Effector memory CD8-positive, alpha-beta T cell (primary cell): ENCODE measurements around the gene B4GALNT1.

Experiments
- ATAC-seq: fragments of 150-1000 bp; cut with Tn5 transposase; replicated peaks from 2 replicates; pipeline ENCODE4 v1.10.0; 2021; ENCODE audit warnings: mild to moderate bottlenecking, moderate library complexity
- DNase-seq, 3 experiments: peaks; one replicate each; pipeline ENCODE4 v3.0.0; 2021
- H3K27ac Mint-ChIP-seq, 2 donors: one replicate each; pipeline ENCODE4 v1.8.0; 2022; ENCODE audit warnings: mild to moderate bottlenecking in 2 of 2, mixed read lengths in 2 of 2, moderate library complexity in 2 of 2
- H3K27me3 Mint-ChIP-seq, 2 donors: one replicate each; pipeline ENCODE4 v1.8.0; 2022; ENCODE audit warnings: mixed read lengths in 2 of 2
- H3K36me3 Mint-ChIP-seq: one replicate; pipeline ENCODE4 v1.8.0; 2022; ENCODE audit warnings: mild to moderate bottlenecking, moderate library complexity, mixed read lengths; ENCODE audit not compliant: insufficient read depth
- H3K4me1 Mint-ChIP-seq, 2 donors: one replicate each; pipeline ENCODE4 v1.8.0; 2022; ENCODE audit warnings: low read depth in 2 of 2, mixed read lengths in 2 of 2
- H3K4me3 Mint-ChIP-seq, 2 donors: one replicate each; pipeline ENCODE4 v1.8.0; 2022; ENCODE audit warnings: mild to moderate bottlenecking in 2 of 2, mixed read lengths in 2 of 2, moderate library complexity in 2 of 2
- H3K9me3 Mint-ChIP-seq, 2 donors: one replicate each; pipeline ENCODE4 v1.8.0; 2022; ENCODE audit warnings: mixed read lengths in 2 of 2

Gene B4GALNT1

DNA sequence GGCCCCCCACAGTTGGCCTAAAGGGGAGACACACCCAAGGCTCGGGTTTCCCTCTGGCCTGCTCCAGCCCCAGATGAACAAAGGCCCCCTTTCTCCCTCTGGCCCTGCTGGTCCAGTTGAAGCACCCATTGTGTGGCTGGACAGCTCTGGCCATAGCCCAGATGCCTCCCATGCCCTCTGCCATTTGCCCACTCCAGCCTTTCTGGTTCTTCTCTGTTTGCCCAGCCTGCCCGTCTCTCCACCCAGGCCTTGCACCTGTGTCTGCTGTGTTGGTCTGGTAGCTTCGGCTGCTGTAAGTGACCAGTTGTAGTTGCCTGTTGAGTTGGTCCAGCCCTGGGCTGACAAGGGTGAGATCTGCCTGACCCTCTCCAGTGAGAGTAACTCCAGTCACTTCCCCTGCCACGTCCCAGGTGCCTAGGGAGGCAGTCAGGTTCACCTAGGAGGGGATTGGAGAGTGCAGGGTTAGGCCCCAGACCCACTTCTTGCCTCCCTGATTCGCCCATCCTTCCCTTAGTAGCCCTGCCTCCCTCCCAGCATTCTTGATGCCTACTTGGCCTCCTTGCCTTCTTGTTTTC lies 3.0 kb downstream of the B4GALNT1 start:
- Mint-ChIP-seq H3K36me3 (peaks cover 2% of the 10 kb centered on the region), H3K4me1 (peaks cover 9 to 14% of the 10 kb centered on the region in 2 donors), H3K4me3 (no peak overlapping the region), H3K27me3 (peaks cover 60 to 88% of the 10 kb centered on the region in 2 donors), H3K27ac (no peak overlapping the region), H3K9me3 (no peaks in the 10 kb centered on the region)
- ATAC-seq: no peak
- no peak for DNase-seq

DNA sequence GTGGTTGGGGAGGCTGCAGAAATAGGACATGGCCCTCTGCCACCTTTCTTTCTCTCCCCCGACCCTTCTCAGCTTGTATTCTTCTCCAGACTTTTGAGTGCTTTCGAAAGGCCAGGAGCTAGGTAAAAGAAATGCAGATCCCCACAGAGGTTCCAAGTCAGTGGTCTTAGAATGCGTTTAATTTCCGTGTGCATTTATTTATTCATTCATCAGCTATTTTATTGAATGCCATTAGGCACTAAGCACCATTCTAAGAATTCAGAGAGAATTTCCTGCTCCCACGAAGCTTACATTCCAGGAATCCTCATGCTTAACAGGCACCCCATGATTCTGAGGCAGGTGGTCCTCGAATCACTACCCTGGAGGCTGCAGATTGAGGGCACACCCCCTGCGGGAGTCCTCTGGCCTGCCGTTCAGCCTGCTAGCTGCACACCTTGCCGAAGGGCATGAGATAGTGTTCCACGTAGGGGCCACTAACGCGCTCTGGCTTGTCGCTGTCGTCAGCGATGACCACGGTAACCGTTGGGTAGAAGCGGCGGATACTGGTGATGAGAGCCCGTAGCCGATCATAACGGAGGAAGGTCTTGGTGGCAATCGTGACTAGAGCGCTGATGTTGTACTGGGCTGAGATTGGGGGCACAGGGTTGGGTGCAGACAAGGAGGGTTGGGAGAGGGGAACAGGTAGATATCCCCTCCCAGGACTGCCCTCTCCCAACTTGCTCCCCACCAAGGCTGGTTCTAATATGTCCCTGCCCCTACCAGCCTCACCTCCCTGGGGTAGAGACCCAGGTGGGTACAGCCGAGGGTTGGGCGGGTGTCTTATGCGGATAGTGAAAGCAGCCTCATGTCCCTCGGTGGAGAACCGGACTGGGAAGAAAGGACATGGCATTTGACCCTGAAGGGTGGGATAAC lies 4.5 kb downstream of the B4GALNT1 start:
- peak overlapping the region; percentile 25 to 43 for H3K4me3 Mint-ChIP-seq

DNA sequence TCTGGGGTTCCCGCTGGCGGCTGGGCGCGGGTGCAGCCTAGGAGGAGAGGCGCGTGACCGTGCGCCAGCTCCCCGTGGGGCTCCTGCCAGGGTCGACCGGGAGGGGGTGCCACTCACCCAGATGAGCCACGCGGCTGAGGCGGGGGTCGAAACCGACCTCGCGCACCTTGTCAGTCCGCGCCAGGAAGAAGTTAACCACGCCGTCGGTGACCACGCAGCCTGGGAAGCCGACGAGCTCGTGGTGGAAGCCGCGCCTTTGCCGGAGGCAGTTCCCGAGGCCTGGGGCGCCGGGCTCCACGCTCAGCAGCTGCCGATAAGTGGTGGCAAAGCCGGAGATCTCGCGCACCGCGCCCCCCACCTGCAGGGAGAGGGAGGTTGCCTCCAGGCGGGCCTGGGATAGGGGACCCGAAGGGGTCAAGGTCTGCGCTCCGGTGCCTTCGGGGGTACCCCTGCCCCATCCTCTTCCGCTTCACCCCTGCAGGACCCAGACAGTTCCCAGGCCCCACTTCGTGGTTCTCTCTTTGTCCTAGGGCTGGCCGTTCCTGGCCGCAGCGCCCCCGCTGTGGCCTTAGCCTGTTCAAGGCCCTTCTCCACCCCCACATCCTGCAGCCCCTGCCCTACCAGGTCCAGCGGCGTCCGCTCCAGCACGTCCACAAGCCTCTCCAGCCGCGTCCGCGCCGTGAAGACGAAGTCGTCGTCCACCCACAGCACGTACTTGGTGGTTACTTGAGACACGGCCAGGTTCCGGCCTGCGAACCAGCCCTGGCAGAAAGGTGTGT lies 5.3 kb downstream of the B4GALNT1 start:
- Mint-ChIP-seq H3K27me3 (peaks cover 77 to 91% of the 10 kb centered on the region in 2 donors), H3K4me1 (peaks cover 4 to 12% of the 10 kb centered on the region in 2 donors), H3K27ac (no peak overlapping the region), H3K4me3 (peak overlapping the region; percentile 25 to 43), H3K9me3 (no peaks in the 10 kb centered on the region), H3K36me3 (peaks cover 2% of the 10 kb centered on the region)
- no peak for DNase-seq
- ATAC-seq: peak; percentile 62

More for the DNA sequence above, 4.5 kb downstream of the B4GALNT1 start:
- no peak for DNase-seq
- Mint-ChIP-seq H3K27ac (no peak overlapping the region), H3K36me3 (peaks cover 2% of the 10 kb centered on the region), H3K27me3 (peaks cover 73 to 88% of the 10 kb centered on the region in 2 donors), H3K9me3 (no peaks in the 10 kb centered on the region), H3K4me1 (peaks cover 8 to 14% of the 10 kb centered on the region in 2 donors)
- ATAC-seq: no peak

DNA sequence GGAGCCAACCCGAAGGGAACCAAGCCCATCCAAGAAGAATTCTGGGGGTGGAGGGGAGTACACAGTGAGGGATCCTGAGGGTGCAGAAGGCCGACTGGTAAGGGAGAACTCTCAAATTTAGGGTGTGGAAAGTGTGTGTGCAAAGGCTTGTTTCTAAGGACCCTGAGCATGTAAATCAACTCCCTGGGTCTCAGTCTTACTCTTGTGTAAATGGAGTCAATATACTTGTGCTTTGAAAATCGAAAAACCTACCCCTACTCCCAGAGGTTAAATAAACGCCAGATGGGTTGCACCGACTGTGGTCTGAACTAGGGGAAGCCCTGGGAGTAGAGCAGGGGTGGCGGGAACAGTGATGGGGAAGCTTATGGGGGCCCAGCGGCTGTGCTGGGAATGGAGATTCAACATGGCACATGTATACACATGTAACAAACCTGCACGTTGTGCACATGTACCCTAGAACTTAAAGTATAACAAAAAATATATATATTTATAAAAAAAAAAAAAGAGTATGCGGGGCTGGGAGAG lies 6.0 kb downstream of the B4GALNT1 start:
- peaks cover 79 to 91% of the 10 kb centered on the region in 2 donors for H3K27me3 Mint-ChIP-seq
- H3K9me3 Mint-ChIP-seq: no peaks in the 10 kb centered on the region
- peak overlapping the region in 1 of 2 donors; percentile 9 for H3K4me3 Mint-ChIP-seq
- peaks cover 5% of the 10 kb centered on the region for H3K36me3 Mint-ChIP-seq
- H3K27ac Mint-ChIP-seq: no peak overlapping the region
- H3K4me1 Mint-ChIP-seq: peaks cover 5 to 15% of the 10 kb centered on the region in 2 donors
- ATAC-seq: no peak
- no peak for DNase-seq

DNA sequence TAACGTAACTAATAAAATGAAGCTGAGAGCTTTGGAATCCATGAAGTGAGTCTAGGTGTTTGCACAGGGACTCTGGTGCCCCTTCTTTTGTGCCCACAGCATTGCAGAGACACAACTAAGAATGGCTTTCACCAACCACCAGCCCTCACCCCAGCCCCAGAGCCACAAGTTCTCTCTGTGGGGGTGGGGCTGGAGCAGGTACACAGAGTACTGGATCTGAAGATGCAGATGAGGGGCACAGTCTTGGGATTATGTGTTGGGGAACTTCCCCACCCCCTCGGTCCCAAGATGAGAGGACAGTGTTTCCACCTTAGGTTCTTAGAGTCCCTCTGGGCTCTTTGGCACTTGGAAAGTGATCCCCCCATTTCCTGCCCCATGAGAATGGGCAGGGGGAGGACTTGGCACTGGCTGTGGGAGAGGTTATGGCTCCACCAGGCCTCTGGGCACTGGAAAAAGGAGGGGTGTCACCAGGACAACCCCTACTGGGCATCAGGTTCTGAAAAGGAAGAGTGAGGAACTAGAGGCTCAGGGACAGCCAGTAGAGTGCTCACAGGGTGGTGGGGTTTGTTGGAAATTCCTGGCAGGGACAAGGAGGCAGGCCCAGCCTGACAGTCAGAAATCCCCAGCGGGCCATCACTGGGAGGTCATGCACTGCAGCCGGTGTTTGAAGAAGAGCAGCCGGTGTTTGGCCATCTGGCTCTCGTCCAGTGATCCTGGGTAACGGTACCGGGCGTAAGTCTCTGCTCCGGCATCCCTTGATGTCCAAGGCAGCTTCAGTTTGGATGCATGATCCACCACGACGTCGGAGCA lies 6.7 kb downstream of the B4GALNT1 start:
- Mint-ChIP-seq H3K4me3 (no peak overlapping the region), H3K9me3 (no peaks in the 10 kb centered on the region), H3K36me3 (peaks cover 6% of the 10 kb centered on the region), H3K4me1 (peaks cover 9 to 21% of the 10 kb centered on the region in 2 donors), H3K27ac (no peak overlapping the region), H3K27me3 (peaks cover 79 to 91% of the 10 kb centered on the region in 2 donors)
- DNase-seq (no peak), ATAC-seq (no peak)

DNA sequence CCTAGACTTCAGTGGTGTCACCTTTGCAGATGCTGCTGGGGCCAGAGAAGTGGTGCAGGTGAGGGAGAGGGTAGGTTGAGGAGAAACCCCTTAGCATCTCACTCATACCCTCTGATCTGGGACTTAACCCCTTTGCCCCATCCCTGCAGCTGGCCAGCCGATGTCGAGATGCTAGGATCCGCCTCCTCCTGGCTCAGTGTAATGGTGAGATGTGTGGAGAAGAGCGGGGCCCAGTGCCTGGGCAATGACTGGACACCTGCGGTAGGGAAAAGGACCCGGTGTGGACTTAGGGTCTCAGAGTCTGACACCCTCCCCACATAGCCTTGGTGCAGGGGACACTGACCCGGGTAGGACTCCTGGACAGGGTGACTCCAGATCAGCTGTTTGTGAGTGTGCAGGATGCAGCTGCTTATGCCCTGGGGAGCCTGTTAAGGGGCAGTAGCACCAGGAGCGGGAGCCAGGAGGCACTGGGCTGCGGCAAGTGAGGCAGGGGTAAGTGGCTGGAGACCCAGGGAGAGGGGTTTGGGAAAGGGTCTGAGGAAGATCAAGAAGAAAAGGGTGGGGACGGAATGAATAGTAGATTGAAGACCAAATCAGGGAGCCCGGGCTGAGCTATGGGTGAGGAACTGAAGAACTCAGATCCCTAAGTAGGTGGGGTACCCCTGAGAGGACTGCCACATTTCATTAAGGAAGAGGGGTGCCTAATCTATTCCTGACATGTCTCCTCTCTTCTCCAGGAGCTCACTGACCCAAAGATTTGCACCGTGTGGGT lies 7.6 kb downstream of the B4GALNT1 start:
- no peaks in the 10 kb centered on the region for H3K9me3 Mint-ChIP-seq
- H3K4me1 Mint-ChIP-seq: peaks cover 17 to 29% of the 10 kb centered on the region in 2 donors

DNA sequence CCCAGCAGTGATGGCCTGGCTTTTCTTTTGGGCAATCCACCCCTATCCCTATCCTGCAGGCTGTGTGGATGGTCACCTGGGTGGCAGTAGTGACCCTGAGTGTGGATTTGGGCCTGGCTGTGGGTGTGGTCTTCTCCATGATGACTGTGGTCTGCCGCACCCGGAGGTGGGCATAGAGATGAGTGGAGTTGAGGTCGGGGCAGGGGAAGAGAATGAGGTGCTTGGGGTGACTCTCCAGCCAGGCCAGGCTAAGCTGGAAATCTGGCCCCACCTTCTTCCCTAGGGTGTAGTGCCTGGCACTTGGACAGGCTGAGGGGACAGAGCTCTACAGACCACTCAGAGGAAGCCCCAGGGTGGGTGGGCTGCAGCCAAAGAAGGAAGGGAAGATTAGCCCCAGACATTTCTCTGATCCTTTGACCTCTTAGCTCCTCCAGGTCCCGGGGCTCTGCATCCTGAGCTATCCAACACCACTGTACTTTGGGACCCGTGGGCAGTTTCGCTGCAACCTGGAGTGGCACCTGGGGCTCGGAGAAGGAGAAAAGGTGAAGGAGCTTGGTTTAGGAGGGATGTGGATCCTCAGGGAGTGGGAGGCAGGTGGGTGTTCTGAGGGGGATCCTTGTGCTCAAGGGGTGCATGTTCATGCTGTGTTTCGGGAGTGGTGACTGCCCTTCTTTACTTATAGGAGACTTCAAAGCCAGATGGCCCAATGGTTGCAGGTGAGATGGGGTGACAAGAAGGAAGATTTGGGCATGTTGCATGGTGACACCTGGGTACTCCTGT lies 8.4 kb downstream of the B4GALNT1 start:
- Mint-ChIP-seq H3K9me3 (no peaks in the 10 kb centered on the region), H3K4me3 (no peak overlapping the region), H3K27ac (no peak overlapping the region), H3K27me3 (peaks cover 94% of the 10 kb centered on the region in 2 donors), H3K36me3 (peaks cover 6% of the 10 kb centered on the region), H3K4me1 (peaks cover 20 to 37% of the 10 kb centered on the region in 2 donors)
- DNase-seq: no peak
- no peak for ATAC-seq

More for the DNA sequence above, 7.6 kb downstream of the B4GALNT1 start:
- H3K27me3 Mint-ChIP-seq: peaks cover 86 to 91% of the 10 kb centered on the region in 2 donors
- ATAC-seq (no peak), DNase-seq (no peak)
- H3K27ac Mint-ChIP-seq: no peak overlapping the region
- peaks cover 6% of the 10 kb centered on the region for H3K36me3 Mint-ChIP-seq
- H3K4me3 Mint-ChIP-seq: no peak overlapping the region

DNA sequence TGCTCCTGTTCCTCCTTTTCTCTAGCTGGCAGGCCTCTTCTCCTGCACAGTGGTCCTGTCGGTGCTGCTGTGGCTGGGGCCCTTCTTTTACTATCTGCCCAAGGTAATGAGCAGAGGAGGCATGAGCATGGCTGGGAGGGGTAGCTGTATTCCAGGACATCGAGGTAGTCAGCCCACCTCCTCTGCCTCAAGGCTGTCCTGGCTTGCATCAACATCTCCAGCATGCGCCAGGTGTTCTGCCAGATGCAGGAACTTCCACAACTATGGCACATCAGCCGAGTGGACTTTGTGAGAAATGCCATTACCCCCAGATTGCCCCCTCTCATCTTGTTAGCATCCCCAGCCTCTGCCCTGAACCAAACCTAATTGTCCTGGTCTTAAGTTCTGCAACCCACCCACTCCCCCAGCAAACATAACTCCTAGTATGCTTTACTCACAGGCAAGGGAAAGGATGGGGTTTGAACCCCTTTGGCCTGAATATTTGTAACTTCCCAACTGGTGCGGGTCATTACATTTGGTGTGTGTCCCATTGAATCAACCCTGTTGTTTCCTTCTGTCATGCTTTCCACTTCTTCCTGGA lies 9.1 kb downstream of the B4GALNT1 start:
- Mint-ChIP-seq H3K4me3 (no peak overlapping the region), H3K9me3 (no peaks in the 10 kb centered on the region), H3K36me3 (peaks cover 6% of the 10 kb centered on the region), H3K4me1 (peaks cover 20 to 41% of the 10 kb centered on the region in 2 donors), H3K27ac (no peak overlapping the region), H3K27me3 (peaks cover 97 to 100% of the 10 kb centered on the region in 2 donors)
- DNase-seq (no peak), ATAC-seq (no peak)

DNA sequence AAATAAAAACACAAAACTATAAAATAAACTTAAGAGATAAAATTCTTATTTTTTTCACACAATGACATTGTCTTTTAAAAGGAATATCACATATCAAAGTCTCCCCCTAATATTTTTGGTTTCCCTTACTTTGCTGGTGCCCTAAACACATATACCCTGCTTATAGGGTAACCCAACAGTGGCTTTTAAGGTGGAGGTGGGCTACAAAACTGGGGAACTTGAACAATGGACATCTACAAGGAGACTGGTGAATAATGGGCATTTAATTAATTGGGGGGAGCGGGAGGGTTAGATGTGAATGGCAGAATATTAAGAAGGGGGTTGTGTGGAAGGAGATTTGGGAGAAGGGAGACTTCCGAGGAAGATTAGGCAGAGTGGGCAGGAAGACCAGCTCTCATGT lies 9.6 kb downstream of the B4GALNT1 start:
- Mint-ChIP-seq H3K27me3 (peaks cover 95 to 100% of the 10 kb centered on the region in 2 donors), H3K36me3 (peaks cover 6% of the 10 kb centered on the region), H3K4me1 (peaks cover 20 to 41% of the 10 kb centered on the region in 2 donors), H3K9me3 (no peaks in the 10 kb centered on the region), H3K27ac (no peak overlapping the region), H3K4me3 (no peak overlapping the region)
- ATAC-seq (no peak), DNase-seq (no peak)

DNA sequence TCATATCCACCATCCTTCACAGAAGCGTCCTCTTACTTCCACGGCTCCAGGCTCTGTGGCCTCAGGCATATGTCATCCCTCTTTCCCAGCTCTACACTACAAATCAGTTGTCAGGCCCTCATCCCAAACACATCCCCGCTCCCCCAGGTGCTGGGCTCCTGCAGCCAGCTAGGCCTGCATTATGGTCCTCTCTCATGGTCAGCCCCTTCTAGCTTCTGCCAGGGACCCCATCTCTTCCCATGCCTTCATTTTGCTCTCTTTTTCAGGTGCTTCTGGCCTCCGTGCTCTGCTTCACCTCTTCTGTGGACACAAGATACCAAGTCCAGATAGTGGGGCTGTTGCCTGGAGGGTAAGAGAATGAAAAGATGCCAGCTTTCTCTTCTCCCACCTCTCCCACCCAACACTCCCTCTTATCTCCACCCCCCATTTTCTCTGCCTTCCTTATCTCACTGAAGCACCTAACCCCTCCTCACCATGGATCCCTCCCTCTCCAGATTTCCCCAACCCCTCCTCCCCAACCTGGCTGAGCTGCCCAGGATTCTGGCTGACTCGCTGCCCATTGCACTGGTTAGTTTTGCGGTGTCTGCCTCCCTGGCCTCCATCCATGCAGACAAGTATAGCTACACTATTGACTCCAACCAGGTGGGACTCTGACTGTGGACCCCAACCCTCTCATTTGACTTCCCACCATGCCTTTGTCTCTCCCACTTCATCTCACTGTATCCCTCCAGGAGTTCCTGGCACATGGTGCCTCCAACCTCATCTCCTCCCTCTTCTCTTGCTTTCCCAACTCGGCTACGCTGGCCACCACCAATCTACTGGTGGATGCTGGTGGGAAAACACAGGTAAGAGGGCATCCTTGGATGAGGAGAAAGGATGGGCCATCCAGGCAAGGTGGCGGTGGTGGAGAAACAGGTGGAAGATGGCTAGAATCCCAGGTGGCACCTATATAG lies 10.4 kb downstream of the B4GALNT1 start:
- no peak for DNase-seq
- Mint-ChIP-seq H3K27me3 (peaks cover 95 to 100% of the 10 kb centered on the region in 2 donors), H3K4me3 (peak overlapping the region; percentile 83 to 84), H3K9me3 (no peaks in the 10 kb centered on the region), H3K27ac (no peak overlapping the region), H3K36me3 (peaks cover 6% of the 10 kb centered on the region), H3K4me1 (peaks cover 20 to 36% of the 10 kb centered on the region in 2 donors)
- no peak for ATAC-seq
